Cerebellar nuclear complex (tissue), 1 donor: ENCODE measurements around the gene SVOP.

Experiments
- DNase-seq, 2 experiments: peaks; one replicate each; lab custom pipeline; 2025; lab: John Stamatoyannopoulos, UW

SVOP gene

GRCh38 chr12:108973629-108974152 lies 47.2 kb downstream of the SVOP start:
- no peak for DNase-seq

GRCh38 chr12:108972358-108972757 lies 48.5 kb downstream of the SVOP start:
- no peak for DNase-seq

- DNase-seq = no peak
Measured at GRCh38 chr12:108969622-108970021, 51.2 kb downstream of the SVOP start.

GRCh38 chr12:108967869-108968540 lies 52.9 kb downstream of the SVOP start:
- no peak for DNase-seq

GRCh38 chr12:108966378-108967151 lies 54.3 kb downstream of the SVOP start:
- DNase-seq = peak in 1 of 2 experiments; percentile 70

GRCh38 chr12:108965886-108966285 lies 55.0 kb downstream of the SVOP start:
- no peak for DNase-seq

- no peak for DNase-seq
Measured at GRCh38 chr12:108964371-108965352, 56.2 kb downstream of the SVOP start.

- DNase-seq = no peak
Measured at GRCh38 chr12:108962256-108962655, 58.6 kb downstream of the SVOP start.

- DNase-seq = no peak
Measured at GRCh38 chr12:108959748-108960655, 60.9 kb downstream of the SVOP start.

- DNase-seq = peak in 1 of 2 experiments; percentile 13
Measured at GRCh38 chr12:108955225-108955835, 65.5 kb downstream of the SVOP start.

- peak in 1 of 2 experiments; percentile 46 for DNase-seq
Measured at GRCh38 chr12:108950991-108951739, 69.7 kb downstream of the SVOP start.

- no peak for DNase-seq
Measured at GRCh38 chr12:108949976-108950375, 70.9 kb downstream of the SVOP start.

- no peak for DNase-seq
Measured at GRCh38 chr12:108948367-108948766, 72.5 kb downstream of the SVOP start.

GRCh38 chr12:108947097-108947496 lies 73.8 kb downstream of the SVOP start:
- no peak for DNase-seq

- DNase-seq = no peak
Measured at GRCh38 chr12:108940138-108940537, 80.7 kb downstream of the SVOP start.

- DNase-seq = no peak
Measured at GRCh38 chr12:108939594-108939993, 81.3 kb downstream of the SVOP start.

GRCh38 chr12:108938247-108938924 lies 82.5 kb downstream of the SVOP start:
- DNase-seq = no peak

GRCh38 chr12:108935159-108935763 lies 85.6 kb downstream of the SVOP start:
- no peak for DNase-seq

- no peak for DNase-seq
Measured at GRCh38 chr12:108933949-108934348, 86.9 kb downstream of the SVOP start.
